Measurements from ENCODE around the gene C2CD4C.
"Not testable (repeated sequence)": the region's sequence is repeated elsewhere in the genome, so short reads cannot be mapped to it uniquely, and the experiment has no call there.

Gene C2CD4C

DNA sequence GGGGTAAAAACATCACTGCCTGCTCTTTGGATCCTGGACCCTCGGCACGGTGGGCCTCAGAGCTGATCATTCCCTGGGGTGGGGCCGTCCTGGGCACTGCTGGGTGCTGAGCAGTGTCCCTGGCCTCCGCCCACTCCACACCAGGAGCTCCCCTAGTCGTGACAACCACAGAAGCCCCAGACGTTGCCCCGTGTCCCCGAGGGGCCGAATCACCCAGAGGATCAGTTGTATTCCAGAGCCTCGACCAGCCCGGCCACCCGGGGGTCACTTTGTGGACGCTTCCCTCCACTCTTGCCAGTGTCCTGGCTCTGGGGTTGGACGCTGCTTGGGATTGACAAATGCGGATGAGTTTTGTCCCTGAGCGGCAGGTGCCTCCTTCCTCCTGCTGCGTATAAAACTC, 10.2 kb downstream of the C2CD4C start:
- no peak for DNase-seq (ENCODE audit: low spot score)

DNA sequence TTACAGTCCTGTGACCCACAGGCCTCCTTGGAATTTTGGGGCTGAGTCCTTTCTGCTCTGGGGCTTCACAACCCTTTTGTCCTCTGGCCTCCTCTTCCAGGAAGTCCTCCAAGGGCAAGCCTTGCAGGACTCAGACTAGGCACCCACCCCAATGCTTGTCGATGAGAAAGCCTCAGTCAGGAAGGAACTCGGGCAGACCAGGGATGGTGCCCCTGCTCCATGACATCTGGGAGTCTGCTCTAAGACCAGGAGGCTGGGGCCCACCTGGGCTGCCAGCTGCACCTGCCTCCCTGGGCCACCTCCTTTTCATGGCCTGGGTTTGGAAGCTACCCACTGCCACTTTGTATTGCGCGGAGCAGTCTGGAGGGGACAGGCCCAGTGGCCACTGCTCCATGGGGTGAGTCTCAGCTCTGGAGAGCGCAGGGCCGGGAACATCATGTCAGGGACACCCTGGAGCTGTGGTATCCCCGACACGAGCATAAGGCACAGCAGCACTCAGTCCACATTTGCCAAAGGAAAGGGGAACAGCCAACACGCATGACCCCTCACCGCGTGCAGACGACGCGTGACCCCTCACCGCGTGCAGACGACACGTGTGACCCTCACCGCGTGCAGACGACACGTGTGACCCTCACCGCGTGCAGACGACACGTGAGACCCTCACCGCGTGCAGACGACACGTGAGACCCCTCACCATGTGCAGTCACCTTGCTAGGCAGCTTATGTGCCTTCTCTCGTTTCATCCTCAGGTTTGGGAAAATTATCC, 10.8 kb downstream of the C2CD4C start:
- no peak for DNase-seq (ENCODE audit: low spot score)

DNA sequence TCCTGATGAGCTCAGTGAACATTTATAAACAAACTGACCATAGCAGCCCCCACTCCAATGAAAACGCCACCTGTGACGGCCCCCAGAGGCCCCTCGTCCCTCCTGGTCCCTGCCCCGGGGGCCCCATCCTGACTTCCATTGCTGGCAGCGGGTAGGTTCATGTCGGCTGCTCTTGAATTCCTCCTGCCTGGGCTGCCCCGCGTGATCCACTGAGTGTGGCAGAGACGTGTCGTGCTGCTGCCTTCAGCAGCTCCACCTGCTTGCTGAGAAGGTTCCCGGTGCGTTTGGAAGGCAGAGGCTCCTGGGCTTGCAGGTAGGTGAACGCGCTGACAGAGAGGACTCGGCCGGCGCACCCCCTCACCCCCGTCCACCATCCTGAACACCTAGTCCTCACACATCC, 11.6 kb downstream of the C2CD4C start:
- DNase-seq (ENCODE audit: low spot score), result no peak

DNA sequence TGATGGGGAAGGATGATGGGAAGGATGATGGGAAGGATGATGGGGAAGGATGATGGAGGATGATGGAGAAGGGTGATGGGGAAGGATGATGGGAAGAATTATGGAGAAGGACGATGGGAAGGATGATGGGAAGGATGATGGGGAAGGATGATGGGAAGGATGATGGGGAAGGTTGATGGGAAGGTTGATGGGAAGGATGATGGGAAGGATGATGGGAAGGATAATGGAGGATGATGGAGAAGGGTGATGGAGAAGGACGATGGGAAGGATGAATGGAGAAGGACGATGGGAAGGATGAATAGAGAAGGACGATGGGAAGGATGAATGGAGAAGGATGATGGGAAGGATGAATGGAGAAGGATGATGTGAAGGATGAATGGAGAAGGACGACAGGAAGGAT, 13.5 kb downstream of the C2CD4C start:
- no peak for DNase-seq (ENCODE audit: low spot score)

DNA sequence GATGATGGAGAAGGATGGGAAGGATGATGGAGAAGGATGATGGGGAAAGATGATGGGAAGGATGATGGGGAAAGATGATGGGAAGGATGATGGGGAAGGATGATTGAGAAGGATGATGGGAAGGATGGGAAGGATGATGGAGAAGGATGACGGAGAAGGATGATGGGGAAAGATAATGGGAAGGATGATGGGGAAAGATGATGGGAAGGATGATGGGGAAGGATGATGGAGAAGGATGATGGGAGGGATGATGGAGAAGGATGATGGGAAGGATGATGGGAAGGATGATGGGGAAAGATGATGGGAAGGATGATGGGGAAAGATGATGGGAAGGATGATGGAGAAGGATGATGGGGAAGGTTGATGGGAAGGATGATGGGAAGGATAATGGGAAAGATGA, 14.1 kb downstream of the C2CD4C start:
- not testable (repeated sequence) for DNase-seq (ENCODE audit: low spot score)

DNA sequence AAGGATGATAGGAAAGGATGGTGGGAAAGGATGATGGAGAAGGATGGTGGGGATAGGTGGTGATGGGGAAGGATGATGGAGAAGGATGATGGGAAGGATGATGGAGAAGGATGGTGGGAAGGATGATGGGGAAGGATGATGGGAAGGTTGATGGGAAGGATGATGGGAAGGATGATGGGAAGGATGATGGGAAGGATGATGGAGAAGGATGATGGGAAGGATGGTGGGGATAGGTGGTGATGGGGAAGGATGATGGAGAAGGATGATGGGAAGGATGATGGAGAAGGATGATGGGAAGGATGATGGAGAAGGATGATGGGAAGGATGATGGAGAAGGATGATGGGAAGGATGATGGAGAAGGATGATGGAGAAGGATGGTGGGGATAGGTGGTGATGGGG, 15.4 kb downstream of the C2CD4C start:
- DNase-seq (ENCODE audit: low spot score), result not testable (repeated sequence)

DNA sequence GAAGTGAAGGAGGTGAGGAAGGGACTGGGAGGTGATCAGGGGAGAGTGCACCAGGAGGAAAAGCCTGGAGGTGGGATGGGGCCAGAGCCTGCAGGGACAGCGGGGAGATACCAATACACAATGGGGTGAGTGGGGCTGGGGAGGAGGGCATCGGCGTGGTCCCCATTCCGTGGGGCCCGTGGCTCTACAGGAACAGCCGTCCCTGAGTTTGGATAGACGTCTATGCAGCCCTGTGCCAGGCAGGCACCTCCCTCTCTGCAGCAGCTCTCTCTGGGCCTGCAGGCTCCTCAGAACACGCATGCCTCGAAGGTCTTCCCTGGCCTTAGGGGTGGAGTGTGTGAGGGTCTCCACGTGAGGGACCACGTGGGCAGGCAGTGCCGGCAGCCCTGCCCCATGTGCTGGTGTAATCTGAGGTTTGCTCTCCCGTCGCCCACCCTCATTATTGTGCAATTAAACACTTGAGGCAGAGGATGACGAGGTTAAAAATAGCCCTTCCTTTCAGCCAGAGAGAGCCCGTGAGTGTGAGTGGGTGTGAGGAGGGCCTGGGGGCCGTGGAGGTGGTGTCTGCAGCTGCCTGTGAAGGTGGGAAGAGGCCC, 16.5 kb downstream of the C2CD4C start:
- DNase-seq (ENCODE audit: low spot score), result no peak

DNA sequence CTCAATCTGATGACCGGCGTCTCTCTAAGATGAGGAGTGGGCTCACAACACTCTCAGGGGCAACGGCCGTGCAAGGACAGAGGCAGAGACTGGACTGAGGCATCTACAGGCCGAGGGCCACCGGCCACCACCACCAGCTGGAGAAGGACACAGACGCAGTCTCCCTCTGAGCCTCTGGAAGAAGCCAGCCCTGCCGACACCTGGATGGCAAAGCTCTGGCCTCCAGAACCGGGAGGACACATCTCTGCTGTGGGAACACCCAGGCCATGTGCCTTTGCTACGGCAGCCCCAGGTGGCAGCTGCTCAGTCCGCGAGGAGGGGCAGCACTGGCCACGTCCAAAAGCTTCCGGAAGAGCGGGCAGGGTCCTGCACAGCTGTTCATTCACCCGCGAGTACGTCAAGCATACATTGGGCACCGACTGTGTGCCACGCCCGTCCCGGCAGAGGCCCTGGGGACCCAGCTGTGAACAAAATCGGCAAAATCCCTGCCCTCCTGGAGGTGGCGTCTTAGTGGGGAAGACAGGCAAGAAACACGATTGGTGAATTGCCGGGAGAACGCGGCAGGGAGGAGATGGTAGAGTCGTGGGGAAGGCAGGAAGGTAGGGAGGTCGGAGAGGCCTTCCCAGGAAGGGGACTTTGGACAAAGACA, 17.1 kb downstream of the C2CD4C start:
- DNase-seq (ENCODE audit: low spot score), result no peak

DNA sequence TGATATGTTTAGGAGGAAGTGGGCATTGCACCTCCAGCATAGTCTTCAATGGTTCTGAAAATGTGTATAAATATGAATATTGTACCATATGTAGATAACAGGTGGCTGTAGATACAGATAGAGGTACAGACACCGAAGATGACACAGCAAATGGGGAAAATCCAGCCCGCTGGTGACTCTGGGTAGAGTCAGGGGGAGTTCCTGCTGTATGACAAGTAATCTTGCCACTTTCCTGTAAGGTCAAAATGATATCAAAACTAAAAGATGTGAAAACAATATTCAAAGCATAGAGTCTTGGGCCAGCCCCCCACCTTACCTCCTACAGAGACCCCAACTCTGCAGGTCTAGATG, 17.8 kb downstream of the C2CD4C start:
- DNase-seq (ENCODE audit: low spot score), result no peak

DNA sequence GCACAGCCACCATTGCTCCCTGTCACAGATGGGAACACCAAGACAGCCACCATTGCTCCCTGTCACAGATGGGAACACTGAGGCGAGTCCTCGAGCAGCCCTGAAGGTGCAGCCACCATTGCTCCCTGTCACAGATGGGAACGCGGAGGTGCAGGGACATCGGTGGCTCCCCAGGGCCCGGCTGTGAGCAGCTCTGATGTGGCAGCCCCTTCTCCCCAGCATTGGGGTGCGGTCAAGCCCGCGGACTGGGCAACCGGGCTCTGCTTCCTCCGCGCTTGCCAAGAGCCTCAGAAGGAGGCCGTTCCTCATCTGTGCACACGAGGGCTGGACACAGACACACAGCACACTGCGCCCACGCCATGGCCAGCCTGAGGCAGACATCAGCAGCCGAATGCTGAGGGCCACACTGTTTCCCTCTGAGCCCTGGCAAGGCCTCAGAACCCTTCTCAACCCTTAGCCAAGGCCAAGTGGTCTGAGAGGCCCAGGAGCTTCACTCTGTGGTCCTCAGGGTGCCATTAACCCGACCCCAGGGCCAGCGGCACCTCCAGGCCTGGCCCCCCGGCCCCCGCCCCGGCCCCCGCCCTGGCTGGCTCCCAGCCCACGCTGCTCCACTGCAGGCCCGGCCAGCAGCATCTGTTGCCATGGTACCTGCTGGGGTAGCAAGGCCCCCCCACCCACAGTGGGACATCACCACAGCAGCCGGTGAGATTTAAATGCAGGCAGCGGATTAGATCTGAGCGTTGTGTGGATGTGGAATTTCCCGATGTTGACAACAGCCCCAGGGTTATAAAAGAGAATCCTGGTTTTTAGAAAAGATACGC, 18.4 kb downstream of the C2CD4C start:
- no peak for DNase-seq (ENCODE audit: low spot score)

DNA sequence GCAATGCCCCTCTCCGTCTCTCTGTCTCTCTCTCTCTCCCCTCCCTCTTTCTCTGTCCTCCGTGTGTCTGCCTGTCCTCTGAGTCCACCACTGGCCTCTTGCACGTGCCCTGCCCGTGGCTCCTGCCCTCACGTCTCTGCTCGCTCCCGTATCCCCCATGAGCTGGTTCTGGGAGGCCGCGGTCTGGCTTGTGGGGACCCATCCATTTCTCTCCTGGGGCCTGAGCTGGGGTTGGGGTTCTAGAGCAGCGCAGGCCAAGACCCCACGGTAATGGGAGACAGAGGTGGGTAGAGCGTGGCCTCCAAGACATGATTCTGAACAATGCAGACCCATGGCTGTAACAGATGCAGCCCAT, 19.0 kb downstream of the C2CD4C start:
- DNase-seq (ENCODE audit: low spot score), result no peak

DNA sequence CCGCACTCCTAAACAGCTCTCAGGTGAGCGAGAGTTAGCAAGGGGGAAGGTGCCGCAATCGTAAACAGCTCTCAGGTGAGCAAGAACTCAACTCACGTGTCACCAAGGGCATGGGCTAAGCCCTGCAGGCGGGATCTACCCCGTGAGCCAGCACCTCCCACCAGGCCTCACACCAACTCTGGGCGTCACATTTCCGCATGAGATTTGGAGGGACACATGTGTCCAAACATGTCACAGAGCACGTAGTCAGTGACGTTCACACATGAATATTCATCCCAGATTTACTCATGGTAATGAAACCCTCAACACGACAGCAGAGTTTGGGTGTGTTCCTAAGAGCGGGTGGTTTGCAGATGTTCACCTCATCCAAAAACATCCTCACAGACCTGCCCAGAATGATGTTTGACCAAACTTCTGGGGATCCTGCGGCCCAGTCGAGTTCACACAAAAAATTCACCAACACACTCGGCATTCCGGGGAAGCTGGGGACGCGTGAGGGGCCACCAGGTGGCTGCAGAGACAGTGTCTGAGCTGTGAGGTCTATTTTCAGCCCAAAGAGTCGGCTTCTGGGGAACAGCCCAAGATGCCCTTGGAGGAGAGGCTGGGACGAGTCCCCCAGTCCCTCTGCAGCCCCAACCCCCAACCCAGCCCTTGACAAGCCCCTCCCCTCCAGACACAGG, 19.6 kb downstream of the C2CD4C start:
- DNase-seq (ENCODE audit: low spot score), result no peak

DNA sequence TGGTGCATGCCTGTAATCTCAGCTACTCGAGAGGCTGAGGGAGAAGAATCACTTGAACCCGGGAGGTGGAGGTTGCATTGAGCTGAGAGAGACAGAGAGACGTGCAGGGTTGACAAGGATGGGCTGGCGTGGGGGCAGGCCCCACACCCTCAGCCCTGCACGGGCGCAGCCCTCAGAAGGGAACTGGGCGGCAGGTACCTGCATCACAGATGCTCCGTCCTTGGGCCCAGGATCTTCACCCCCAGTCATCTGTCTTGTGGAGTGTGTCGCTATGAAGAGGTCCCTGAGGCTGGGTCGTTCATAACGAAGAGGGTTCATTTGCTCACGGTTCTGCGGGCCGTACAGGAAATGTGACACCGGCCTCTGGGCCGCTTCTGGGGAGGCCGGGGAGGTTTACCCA, 20.3 kb downstream of the C2CD4C start:
- no peak for DNase-seq (ENCODE audit: low spot score)

DNA sequence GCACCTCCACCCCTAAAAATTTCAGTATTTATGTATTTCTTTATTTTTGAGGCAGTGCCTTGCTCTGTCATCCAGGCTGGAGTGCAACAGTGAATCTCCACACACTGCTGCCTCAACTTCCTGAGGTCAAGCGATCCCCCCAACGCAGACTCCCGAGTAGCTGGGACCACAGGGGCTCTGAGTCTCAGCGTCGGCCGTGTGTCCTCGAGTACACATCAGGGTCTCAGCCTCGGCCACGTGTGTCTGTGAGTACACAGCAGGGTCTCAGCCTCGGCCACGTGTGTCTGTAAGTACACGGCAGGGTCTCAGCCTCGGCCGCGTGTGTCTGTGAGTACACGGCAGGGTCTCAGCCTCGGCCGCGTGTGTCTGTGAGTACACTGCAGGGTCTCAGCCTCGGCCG, 21.2 kb downstream of the C2CD4C start:
- DNase-seq (ENCODE audit: low spot score), result no peak

DNA sequence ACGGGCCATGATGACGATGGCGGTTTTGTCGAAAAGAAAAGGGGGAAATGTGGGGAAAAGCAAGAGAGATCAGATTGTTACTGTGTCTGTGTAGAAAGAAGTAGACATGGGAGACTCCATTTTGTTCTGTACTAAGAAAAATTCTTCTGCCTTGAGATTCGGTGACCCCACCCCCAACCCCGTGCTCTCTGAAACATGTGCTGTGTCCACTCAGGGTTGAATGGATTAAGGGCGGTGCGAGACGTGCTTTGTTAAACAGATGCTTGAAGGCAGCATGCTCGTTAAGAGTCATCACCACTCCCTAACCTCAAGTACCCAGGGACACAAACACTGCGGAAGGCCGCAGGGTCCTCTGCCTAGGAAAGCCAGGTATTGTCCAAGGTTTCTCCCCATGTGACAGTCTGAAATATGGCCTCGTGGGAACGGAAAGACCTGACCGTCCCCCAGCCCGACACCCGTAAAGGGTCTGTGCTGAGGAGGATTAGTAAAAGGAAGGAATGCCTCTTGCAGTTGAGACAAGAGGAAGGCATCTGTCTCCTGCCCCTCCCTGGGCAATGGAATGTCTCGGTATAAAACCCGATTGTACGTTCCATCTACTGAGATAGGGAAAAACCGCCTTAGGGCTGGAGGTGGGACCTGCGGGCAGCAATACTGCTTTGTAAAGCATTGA, 22.2 kb downstream of the C2CD4C start:
- not testable (repeated sequence) for DNase-seq (ENCODE audit: low spot score)

DNA sequence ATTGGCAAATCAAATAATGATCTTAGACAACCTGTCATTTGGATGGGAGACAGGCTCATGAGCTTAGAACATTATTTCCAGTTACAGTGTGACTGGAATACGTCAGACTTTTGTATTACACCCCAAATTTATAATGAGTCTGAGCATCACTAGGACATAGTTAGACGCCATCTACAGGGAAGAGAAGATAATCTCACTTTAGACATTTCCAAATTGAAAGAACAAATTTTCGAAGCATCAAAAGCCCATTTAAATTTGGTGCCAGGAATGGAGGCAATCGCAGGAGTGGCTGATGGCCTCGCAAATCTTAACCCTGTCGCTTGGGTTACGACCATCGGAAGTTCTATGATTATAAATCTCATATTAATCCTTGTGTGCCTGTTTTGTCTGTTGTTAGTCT, 22.8 kb downstream of the C2CD4C start:
- DNase-seq (ENCODE audit: low spot score), result not testable (repeated sequence)

DNA sequence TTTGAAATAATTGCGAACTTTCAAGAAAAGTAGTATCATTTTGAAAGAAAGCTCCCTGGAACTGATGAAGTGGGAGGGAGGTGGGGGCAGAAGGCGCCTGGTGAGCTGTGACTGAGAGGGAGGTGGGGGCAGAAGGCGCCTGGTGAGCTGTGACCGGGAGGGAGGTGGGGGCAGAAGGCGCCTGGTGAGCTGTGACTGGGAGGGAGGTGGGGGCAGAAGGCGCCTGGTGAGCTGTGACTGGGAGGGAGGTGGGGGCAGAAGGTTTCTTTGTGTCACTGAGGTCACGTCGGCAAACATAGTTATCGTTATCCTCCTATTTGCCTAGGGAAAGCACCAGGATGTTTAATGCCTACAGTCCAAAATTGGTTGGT, 24.2 kb downstream of the C2CD4C start:
- DNase-seq (ENCODE audit: low spot score), result no peak

DNA sequence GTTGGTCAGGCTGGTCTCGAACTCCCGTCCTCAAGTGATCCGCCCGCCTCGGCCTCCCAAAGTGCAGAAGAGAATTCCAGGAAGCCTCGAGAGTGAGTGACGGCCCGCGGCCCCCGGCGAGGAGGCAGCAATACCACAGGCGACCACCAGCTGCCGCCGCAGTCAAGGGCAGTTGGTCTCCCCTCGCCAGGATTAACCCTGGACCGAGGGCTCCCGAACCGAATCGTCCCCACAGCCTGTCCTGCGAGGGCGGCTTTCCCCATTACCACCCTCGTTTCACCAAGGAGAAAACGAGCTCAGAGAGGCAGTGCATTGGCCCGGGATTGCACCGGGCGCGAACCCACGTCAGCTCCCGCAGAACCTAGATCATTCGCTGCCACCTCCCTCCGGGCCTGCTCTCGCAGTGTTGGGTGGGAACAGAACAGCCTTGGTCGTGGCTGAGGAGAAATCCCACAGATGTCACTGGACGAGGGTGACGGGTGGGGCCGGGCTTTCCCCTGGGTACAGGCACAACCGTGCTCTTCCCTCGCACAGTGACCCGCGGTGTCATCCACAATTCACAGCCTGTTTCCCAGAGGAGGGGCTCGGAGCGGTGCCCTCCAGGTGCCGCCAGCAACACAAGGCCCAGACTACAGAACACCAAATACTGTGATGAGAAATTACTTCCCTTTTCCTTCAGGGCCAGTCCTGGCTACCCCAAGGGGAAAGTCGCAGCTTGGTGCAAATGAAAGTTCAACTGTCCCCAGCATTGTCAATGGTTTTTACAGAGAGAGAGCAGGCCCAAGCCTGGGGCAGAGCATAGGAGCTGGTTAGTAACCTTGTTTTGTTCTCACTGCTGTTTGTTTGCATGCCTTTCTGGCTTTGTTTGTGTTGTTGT, 24.8 kb downstream of the C2CD4C start:
- no peak for DNase-seq (ENCODE audit: low spot score)

DNA sequence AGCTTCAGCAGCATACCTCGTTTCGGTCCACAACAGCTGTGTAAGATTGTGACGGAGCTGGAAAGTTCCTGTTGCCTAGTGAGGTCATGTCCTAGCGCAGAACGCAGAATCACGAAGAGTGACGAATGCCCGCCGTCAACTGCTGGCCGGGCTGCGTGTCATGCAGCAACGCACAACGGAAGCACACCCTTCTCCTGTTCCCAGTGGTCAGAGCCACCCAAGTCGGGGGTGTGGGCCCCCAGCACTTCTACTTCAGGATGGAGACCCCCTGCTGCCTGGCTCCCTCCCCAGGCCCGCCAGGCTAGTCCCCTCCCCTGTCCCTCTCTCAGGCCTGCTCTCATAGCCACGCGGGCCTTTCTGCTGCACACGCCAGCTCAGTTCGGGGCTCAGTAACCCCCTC, 25.9 kb downstream of the C2CD4C start:
- no peak for DNase-seq (ENCODE audit: low spot score)

DNA sequence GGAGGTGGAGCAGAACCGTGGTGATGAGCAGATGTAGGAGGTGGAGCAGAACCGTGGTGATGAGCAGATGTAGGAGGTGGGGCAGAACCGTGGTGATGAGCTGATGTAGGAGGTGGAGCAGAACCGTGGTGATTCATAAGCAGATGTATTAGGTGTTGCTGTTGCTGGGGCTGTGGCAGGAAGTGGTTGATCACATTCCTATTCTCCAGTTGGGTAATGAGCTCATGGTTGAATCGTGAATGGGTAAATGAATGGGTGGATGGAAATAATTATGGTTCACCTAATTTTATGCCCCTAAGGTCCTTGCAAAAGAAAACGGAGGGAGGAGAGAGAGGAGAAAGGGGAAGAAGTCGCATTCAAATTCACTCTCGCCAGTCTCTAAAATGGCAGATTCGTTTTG, 26.4 kb downstream of the C2CD4C start:
- DNase-seq (ENCODE audit: low spot score), result not testable (repeated sequence)

DNA sequence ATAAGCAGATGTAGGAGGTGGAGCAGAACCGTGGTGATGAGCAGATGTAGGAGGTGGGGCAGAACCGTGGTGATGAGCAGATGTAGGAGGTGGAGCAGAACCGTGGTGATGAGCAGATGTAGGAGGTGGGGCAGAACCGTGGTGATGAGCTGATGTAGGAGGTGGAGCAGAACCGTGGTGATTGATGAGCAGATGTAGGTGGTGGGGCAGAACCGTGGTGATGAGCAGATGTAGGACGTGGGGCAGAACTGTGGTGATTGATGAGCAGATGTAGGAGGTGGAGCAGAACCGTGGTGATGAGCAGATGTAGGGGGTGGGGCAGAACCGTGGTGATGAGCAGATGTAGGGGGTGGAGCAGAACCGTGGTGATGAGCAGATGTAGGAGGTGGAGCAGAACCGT, 27.0 kb downstream of the C2CD4C start:
- DNase-seq (ENCODE audit: low spot score), result not testable (repeated sequence)
